Measurements from ENCODE around the gene NECAB2. TPM values are rescaled to one million over a fixed set of nuclear protein-coding genes. Genes with fewer than 3 reads are reported as not detected.

The NECAB2 gene
- total RNA-seq, 1 donor from 2014 or later, result 1.8 TPM

DNA sequence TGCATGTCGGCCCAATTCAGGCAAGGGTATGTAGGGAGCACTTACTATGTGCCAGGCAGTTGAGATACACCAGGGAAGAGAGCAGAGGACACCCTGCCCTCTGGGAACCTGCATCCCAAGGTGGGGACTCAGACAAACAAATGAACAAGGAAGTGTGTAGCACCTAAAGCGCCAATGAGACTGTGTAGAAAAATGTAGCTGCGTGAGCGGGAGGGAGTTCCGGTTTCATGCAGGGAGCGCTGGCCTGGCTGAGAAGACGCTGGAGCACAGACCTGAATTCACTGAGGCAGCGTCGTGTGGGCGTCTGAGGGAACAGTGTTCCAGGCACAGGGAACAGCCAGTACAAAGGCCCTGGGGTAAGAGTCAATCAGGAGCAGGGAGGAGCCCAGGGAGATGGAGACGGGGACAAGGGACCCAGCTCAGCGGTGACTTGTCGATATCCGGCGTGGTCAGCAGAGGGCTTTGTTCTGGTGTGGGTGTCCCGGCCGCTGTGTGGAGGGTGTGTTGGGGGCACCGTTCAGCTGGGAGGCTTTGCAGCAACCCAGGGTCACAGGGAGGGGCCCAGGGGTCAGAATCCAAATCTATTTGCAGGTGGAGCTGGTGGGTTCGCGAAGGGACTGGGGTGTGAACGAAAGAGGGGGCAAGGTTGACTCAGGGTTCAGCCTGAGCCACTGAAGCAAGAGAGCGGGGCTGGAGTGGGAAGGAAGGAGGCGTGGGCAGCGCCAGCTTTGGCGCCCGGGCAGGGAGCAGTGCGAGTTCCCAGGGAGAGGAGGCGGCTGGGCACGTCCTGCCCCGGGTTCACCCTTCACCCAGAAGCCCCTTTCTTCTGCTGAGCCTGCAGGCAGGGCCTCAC, 32.8 kb upstream of the NECAB2 start:
- Mint-ChIP-seq H3K4me3 (no peak overlapping the region), H3K36me3 (no peaks in the 10 kb centered on the region), H3K27me3 (ENCODE audit: low read depth) (no peaks in the 10 kb centered on the region), H3K27ac (no peak overlapping the region), H3K9me3 (peaks cover 4% of the 10 kb centered on the region), H3K4me1 (peaks cover 9% of the 10 kb centered on the region)
- no peak for TF ChIP-seq CTCF (IDR thresholded peaks at IDR 0.05; ENCODE audit: unreplicated experiment)
- DNase-seq (ENCODE audit: low spot score in 2 of 2, unreplicated experiment in 2 of 2), result no peak

GRCh38 chr16:83935858-83936255, 32.2 kb upstream of the NECAB2 start:
- no peaks in the 10 kb centered on the region for H3K27me3 Mint-ChIP-seq (ENCODE audit: low read depth)
- no peak overlapping the region for H3K4me3 Mint-ChIP-seq
- H3K36me3 Mint-ChIP-seq, result no peaks in the 10 kb centered on the region
- peaks cover 9% of the 10 kb centered on the region for H3K4me1 Mint-ChIP-seq
- H3K9me3 Mint-ChIP-seq, result peaks cover 4% of the 10 kb centered on the region
- no peak for DNase-seq (ENCODE audit: low spot score in 2 of 2, unreplicated experiment in 2 of 2)
- H3K27ac Mint-ChIP-seq, result no peak overlapping the region
- TF ChIP-seq CTCF (IDR thresholded peaks at IDR 0.05; ENCODE audit: unreplicated experiment), result no peak

GRCh38 chr16:83936581-83937165, 31.4 kb upstream of the NECAB2 start:
- Mint-ChIP-seq H3K36me3 (no peaks in the 10 kb centered on the region), H3K4me3 (no peak overlapping the region), H3K27me3 (ENCODE audit: low read depth) (no peaks in the 10 kb centered on the region), H3K27ac (no peak overlapping the region), H3K9me3 (peaks cover 4% of the 10 kb centered on the region), H3K4me1 (peaks cover 9% of the 10 kb centered on the region)
- no peak for TF ChIP-seq CTCF (IDR thresholded peaks at IDR 0.05; ENCODE audit: unreplicated experiment)
- no peak for DNase-seq (ENCODE audit: low spot score in 2 of 2, unreplicated experiment in 2 of 2)

DNA sequence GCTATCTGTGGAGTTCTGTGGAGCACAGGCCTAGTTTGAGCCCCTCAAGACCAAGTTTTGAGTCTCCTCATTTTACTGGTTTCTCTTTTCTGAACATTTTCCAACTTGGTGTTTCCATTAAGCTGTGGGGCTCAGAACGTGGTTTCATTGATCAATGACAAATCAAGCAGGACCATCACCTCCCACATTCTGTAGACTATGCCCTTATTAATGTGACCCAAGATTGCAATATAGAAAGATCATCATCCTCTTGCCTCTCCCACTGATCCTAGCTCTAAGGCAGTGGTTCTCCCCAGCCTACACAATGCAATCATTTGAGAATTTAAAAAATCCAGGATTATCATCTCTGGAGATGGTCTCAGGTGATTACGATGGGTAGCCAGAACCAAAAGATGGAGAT, 30.8 kb upstream of the NECAB2 start:
- H3K4me3 Mint-ChIP-seq, result no peak overlapping the region
- no peaks in the 10 kb centered on the region for H3K36me3 Mint-ChIP-seq
- no peak for DNase-seq (ENCODE audit: low spot score in 2 of 2, unreplicated experiment in 2 of 2)
- TF ChIP-seq CTCF (IDR thresholded peaks at IDR 0.05; ENCODE audit: unreplicated experiment), result no peak
- peaks cover 4% of the 10 kb centered on the region for H3K9me3 Mint-ChIP-seq
- H3K27me3 Mint-ChIP-seq (ENCODE audit: low read depth), result no peaks in the 10 kb centered on the region
- H3K4me1 Mint-ChIP-seq, result peaks cover 9% of the 10 kb centered on the region
- H3K27ac Mint-ChIP-seq, result no peak overlapping the region

DNA sequence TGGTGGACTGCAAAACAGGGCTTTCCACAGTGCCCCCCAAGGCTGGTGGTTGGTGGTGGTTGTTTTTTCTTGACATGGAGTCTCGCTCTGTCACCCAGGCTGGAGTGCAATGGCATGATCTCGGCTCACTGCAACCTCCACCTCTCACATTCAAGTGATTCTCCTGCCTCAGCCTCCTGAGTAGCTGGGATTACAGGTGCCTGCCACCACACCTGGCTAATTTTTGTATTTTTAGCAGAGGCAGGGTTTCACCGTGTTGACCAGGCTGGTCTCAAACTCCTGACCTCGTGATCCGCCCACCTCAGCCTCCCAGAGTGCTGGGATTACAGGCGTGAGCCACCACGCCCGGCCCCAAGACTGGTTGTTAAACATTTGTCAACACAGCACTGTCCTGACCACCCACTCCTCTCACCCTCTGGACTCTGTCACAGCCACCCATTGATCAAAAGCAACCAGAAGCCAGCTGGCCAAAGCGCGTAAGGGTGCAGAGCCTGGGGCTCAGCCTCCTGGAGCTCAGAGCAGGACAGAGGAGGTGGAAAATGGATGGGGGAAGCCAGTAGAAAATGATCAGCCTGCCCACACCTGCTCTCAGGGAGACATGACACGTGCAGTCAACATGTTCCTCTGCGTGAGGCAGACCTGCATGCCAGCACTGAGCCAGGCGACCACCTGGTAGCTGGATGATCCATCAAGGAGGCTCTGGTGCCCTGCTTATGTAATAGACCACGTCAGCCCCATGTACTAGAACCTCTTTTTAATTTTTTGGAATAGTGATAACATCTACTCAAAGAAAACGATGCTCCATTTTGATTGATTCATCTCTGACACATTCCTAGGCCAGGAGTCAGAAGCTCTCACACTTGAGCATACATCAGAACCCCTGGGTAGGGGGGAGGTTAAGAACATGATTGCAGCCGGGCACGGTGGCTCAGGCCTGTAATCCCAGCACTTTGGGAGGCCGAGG, 29.8 kb upstream of the NECAB2 start:
- no peak overlapping the region for H3K4me3 Mint-ChIP-seq
- no peaks in the 10 kb centered on the region for H3K36me3 Mint-ChIP-seq
- H3K4me1 Mint-ChIP-seq, result peaks cover 9% of the 10 kb centered on the region
- peaks cover 4% of the 10 kb centered on the region for H3K9me3 Mint-ChIP-seq
- no peak for DNase-seq (ENCODE audit: low spot score in 2 of 2, unreplicated experiment in 2 of 2)
- no peak overlapping the region for H3K27ac Mint-ChIP-seq
- no peaks in the 10 kb centered on the region for H3K27me3 Mint-ChIP-seq (ENCODE audit: low read depth)
- TF ChIP-seq CTCF (IDR thresholded peaks at IDR 0.05; ENCODE audit: unreplicated experiment), result no peak
